GM12865 (cell line): ENCODE measurements around the gene EVI5L.
"Not testable (repeated sequence)": the region's sequence is repeated elsewhere in the genome, so short reads cannot be mapped to it uniquely, and the experiment has no call there.

ENCODE experiments used
- DNase-seq: peaks from one replicate; pipeline ENCODE4 v3.0.0; 2010; ENCODE audit warnings: low read depth
- H3K4me3 ChIP-seq: 2 replicates; pipeline ENCODE4 v1.5.1; 2011; ENCODE audit warnings: mild to moderate bottlenecking, low read depth, low read length, control low read depth
- TF ChIP-seq, protein P1 (sequence below): IDR thresholded peaks from 2 replicates; pipeline ENCODE4 v1.5.1; 2011; ENCODE audit warnings: low read length, control low read depth, low read depth, inconsistent platforms; ENCODE audit not compliant: insufficient read depth; ENCODE audit errors: missing control alignments

Gene EVI5L

DNA sequence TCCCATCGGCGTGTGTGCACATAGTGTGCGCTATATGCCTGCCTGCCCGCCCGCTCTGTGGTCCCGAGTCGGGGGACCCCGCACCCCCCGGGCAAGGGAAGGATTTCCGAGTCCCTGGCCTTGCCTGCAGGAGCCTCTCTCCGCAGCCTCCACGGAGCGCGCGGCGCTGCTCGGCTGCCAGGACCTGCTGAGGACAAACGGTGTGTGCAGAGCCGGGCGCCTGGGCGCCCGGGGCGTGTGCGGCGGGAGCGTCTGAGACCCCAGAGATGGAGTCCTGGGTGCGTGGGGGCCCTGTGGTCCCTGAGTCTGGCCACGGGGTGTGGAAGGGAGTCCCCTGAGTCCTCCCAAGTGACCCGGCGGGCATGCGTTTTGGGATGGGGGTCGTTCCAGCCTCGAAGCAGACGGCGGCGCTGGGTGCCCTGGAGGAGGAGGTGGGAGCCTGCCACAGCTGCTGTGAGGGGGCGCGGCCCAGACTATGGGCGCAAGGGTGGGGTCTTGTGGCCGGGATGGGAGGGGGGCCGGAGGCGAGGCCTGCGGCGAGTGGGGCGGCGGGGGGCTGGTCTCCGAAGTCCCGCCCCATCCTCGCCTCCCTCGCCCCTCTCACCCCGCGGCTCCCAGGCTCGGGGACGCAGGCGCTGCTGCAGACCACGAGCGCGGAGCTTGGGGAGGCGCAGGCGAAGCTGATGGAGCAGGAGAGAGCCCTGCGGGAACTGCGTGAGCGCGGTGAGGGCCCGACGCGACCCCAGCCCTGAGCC, 41.7 kb upstream of the EVI5L start:
- no peak for DNase-seq
- TF ChIP-seq, protein P1, sequence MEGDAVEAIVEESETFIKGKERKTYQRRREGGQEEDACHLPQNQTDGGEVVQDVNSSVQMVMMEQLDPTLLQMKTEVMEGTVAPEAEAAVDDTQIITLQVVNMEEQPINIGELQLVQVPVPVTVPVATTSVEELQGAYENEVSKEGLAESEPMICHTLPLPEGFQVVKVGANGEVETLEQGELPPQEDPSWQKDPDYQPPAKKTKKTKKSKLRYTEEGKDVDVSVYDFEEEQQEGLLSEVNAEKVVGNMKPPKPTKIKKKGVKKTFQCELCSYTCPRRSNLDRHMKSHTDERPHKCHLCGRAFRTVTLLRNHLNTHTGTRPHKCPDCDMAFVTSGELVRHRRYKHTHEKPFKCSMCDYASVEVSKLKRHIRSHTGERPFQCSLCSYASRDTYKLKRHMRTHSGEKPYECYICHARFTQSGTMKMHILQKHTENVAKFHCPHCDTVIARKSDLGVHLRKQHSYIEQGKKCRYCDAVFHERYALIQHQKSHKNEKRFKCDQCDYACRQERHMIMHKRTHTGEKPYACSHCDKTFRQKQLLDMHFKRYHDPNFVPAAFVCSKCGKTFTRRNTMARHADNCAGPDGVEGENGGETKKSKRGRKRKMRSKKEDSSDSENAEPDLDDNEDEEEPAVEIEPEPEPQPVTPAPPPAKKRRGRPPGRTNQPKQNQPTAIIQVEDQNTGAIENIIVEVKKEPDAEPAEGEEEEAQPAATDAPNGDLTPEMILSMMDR, result no peak
- H3K4me3 ChIP-seq, result no peak overlapping the region

DNA sequence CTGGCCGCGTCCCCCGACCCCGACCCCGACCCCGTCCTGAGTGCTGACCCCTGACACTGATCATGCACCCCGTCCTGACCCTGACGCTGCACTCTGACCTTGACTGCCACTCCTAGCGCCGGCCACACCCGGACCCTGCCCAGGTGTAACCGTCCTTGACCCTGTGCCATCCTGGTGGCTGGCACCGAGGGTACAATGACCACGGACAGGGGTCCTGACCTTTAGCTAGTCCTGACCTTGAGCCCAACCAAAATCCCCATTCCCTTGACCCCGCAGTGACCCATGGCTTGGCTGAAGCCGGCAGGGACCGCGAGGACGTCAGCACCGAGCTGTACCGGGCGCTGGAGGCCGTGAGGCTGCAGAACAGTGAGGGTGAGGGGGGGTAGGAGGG, 41.1 kb upstream of the EVI5L start:
- no peak for DNase-seq
- TF ChIP-seq, protein P1, result no peak
- H3K4me3 ChIP-seq, result no peak overlapping the region

DNA sequence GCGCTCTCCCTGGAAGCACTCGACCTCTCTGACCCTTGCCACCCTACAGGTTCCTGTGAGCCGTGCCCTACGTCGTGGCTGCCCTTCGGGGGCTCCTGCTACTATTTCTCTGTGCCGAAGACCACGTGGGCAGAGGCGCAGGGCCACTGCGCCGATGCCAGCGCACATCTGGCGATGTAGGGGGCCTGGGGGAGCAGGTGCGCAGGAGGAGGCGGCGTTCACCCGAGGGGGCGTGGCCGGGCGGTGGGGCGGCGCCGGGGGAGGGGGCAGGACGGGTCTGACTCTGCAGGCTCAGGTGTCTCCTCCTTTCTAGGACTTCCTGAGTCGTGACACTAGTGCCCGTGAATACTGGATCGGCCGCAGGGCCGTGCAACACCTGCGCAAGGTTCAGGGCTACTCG, 40.6 kb upstream of the EVI5L start:
- DNase-seq, result peak; percentile 28
- TF ChIP-seq, protein P1, result no peak
- no peak overlapping the region for H3K4me3 ChIP-seq

DNA sequence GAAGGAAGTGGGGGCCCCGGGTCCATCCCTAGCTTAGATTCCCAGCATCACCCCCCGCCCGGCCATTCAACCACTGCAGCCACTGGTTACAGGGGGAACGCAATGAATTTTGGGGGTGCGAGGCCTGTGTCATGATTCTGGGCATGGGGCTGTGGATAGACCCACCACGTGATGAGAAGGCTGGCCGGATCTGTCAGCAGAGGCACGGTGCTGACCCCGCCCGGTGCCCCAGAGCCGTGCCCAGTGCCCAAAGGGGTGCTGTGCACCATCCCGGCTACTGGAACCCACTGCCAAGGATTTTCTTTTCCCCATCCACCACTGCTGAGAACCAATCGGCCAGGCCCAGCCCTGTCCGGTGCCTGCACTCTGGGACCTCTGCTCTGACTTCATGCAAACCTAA, 39.6 kb upstream of the EVI5L start:
- H3K4me3 ChIP-seq, result no peak overlapping the region
- DNase-seq, result no peak
- TF ChIP-seq, protein P1, result no peak

DNA sequence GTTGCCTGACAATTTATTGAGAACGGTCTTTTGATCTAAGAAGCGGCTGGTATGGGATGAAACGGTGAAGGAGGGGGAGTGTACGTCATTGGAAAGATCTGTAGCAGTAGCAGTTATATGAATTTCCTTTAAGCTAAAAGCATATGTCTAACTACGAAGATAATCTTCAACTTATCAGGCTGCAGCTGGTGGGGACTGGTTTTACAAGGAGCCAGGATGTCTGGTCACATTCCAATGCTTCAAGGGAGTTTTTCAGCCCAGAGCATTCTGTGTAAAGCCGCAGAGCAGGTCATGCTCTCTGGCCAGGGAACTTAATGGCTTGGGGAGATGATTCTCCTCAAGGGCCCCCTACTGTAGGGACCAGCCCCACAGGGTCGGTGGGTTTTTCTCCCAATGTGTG, 37.7 kb upstream of the EVI5L start:
- TF ChIP-seq, protein P1, result no peak
- DNase-seq, result no peak

DNA sequence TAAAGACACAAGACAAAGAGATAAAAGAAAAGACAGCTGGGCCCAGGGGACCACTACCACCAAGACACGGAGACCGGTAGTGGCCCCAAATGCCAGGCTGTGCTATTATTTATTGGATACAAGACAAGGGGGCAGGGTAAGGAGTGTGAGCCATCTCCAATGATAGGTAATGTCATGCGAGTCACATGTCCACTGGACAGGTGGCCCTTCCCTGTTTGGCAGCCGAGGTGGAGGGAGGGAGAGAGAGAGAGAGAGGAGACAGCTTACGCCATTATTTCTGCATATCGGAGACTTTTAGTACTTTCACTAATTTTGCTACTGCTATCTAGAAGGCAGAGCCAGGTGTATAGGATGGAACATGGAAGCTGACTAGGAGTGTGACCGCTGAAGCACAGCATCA, 37.3 kb upstream of the EVI5L start:
- not testable (repeated sequence) for H3K4me3 ChIP-seq

More for the DNA sequence above, 37.7 kb upstream of the EVI5L start:
- H3K4me3 ChIP-seq, result no peak overlapping the region

DNA sequence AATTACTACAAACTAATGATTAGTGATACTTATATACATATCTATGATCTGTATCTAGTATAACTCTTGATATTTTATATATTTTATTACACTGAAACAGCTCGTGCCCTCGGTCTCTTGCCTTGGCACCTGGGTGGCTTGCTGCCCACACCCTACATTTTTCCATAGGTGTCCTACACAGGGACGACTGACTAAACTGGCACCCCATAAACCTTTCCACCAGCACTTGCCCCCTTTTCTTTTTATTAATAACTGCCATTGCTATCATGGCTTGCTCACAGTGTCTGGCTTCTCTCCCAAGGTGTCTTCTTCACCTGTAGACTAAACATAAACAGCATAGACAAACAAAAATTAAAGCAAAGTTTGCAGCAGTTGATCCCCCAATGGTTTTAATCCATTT, 36.5 kb upstream of the EVI5L start:
- TF ChIP-seq, protein P1, result no peak
- no peak overlapping the region for H3K4me3 ChIP-seq
- DNase-seq, result no peak

More for the DNA sequence above, 37.3 kb upstream of the EVI5L start:
- DNase-seq, result not testable (repeated sequence)
